HG03064 (cell line): ENCODE data around the gene AGPAT3.

Source experiments
- ATAC-seq: cut with Tn5 transposase; IDR thresholded peaks from one replicate; pipeline ENCODE4 v1.9.1; 2021; ENCODE audit warnings: low read depth; ENCODE audit not compliant: unreplicated experiment

Gene AGPAT3

DNA sequence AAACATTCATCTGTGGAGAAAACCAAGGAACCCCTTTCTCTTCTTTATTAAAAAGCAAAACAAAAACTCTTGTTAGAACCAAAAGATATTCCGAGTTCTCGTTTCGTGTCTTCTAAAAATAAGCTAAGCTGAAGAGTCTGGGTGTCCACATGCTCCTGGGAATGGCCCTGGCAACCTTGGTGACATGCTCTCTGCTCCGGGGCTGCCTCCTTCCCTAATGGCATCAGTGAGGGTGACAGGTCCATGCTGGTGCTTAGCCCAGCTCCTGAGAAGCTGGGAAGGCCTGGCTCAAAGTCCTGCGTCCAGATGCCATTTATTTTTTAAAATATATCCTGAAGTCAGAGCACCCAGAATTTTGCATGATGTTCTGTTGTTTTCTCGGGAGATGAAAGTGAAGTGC lies 122.5 kb downstream of the AGPAT3 start:
- no peak for ATAC-seq

DNA sequence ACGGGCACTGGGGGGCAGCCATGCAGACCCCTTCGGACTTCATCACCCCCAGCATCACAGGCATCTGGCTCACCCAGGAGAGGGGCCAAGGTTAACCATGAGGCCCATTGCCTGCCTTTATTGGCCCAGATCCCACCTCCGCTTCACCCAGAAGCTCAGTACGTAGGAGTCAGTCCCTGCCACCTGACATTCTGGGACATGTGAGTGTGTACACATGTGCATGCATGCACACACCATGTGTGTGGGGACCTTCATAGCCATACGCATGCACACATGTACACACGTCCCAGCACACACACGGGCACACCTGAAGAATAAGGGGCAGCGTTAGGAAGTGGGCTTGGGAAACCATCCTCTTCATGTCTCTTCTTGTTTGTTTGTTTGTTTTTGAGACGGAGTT lies 123.0 kb downstream of the AGPAT3 start:
- no peak for ATAC-seq

DNA sequence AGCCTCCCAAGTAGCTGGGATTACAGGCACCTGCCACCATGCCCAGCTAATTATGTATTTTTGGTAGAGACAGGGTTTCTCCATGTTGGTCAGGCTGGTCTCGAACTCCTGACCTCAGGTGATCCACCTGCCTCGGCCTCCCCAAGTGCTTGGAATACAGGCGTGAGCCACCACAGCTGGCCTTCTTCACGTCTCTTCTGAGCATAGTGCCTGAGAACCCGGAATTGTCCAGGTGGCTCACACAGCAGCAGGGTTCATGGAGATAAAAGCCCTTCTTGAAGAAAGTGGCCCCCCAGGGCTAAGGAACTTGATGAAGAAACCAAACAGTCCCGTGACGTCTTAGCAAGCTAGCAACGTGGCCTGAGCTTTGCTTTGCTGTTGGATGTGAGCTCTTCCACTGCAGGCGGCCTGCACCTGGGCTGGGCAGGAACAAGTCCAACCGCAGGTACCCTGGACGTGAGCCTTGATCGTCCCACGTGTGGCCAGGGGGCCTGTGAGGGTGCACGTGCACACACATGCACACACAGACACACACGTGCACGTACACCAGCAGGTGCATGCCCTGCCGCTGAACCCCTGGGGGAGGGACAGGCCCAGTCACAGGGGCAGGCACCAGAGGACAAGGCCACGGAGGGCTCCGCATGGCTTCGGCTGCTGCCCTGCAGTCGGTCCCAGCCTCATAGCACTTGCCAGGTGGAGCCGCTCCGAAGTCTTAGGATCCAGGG lies 123.6 kb downstream of the AGPAT3 start:
- no peak for ATAC-seq

DNA sequence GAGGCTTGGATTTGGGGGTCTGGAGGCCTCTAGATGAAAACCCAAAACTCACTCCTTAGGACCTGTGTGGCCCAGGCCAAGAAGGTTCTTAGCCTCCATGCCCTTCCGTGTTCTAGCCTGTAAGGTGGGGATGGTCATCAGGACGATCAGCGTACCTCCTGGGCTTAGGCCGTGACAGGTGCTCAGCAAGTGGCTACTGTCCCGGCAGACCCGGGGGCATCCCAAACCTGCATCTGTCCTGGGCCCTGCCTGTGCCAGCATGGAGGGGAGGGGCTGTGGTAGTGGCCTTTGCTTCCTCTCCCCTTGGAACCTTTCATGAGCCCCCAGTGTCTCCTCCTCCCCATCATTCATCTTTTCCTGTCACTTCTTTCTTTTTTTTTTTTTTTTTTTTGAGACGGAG lies 124.4 kb downstream of the AGPAT3 start:
- no peak for ATAC-seq

DNA sequence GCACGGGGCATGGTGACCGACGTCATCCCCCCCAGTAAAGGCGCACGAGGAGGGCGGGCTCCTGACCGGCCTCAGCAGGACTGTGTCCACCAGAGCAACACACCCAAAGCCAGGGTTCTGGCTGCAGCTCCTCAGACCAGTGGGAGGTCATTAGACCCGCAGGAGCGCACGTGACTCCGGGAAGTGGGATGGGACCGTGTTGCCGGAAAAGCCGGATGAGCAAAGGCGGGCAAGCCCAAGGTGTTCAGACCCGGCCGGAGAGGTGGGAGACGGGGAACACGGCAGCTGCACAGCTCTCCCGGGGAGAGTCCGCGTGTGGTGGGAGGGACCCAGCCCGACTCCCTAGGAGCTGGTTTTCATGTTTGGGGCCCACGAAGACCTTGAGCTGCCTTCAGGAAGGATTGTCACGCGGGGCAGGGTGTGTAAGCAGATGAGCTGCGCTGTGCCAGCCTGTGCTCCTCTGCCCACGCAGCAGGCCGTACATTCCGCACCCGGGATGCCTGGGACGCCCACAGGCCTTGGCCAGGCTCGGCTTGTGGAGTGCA lies 126.5 kb downstream of the AGPAT3 start:
- no peak for ATAC-seq

DNA sequence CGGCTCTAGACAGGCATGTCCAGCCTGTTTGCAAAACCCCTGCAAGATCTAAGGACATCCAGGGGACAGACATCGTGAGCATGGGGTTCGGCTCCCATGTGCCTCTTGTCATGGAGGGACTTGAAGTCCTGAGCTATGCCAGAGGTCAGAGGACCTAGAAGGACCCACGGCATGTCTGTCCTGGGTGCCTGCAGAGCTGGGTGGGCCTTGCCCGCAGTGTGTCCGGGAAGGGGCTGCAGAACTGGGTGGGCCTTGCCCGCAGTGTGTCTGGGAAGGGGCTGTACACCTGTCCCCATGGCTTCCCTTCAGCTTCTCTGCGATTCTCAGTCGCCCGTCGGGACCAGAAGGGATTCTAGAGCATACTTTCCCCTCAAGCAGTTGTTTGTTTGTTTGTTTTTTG lies 127.1 kb downstream of the AGPAT3 start:
- ATAC-seq = no peak

DNA sequence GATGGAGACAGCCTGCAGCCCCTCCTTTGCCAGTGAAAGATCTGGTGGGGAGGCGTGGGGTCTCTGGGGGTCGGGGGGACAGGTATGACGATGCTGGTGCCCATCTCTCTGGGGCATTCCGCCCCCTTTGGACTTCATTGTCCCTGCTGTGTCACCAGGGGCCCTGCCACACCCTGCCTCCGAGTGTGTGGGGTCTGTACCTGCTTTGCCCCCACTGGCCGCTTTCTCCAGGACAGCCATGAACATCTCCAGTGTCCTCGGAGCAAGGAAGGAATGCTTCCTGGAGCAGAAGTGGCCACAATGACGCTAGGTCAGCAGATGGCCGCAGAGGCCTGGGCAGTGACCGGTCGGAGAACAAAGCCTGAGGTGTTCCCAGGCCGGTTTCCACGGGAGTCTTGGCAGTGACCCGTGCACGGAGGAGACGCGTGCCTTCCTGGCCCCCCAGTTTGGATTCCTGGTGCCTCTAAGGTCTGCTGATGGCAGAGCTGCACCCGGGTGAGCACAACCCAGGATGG lies 128.5 kb downstream of the AGPAT3 start:
- ATAC-seq = no peak

DNA sequence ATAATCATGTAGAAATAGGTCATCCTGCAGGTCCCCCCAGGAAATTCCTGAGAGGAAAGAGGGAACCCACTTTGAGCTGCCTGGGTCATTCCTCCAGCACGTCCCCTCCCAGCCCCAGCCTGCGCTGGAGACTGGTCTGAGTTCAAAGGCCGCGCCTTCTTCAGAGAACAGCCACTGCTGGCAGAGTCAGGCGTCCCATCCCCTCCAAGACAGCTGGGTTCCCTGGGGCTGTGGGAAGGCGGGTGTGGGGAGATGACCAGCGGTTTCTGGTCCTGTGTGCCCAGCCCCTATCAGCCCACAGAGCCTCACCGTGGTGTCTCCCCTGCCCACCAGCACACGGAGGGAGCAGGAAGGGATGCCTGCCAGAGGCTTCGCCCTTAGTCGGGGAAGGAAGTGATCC lies 129.1 kb downstream of the AGPAT3 start:
- ATAC-seq = no peak

DNA sequence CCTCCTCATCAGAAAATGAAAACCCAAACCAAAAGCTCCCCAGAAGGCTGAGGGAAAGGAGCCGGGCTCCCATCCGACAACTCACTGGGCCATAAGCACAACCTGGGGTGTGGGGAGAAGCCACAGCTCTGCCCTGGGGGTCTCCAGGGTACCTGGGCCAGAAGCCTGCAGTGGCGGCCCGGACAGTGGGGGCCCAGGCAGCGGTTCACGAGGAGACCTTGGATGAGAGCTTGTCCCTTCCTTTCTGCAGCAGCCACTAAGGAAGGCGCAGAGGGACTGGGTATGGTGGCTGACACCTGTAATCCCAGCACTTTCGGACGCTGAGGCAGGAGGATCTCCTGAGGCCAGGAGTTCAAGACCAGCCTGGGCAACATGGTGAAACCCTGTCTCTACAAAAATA lies 129.6 kb downstream of the AGPAT3 start:
- ATAC-seq = no peak

DNA sequence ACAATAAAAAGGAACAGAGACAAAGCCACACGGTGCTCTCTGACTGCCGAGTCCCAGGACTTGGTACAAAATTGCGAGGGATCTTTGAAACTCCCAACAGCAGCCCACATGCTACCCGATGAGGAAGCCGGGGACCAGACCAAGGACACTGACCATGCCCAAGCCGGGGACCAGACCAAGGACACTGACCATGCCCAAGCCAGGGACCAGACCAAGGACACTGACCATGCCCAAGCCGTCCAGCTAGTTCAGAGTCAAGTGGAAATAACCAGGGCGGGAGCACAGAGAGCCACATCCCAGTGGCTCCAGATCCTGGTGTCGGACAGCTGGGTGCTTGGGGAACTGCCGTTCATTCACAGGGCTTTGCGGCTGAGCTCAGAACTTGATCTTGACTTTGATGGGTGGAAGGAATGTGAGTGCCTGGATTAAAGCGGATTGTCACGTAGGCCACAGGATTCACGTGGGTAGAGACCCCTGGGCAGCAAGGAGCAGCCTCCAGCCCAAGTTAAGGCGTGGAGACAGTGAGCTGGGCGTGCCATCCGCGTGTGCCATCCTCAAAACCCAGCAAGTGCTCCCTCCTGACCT lies 130.6 kb downstream of the AGPAT3 start:
- ATAC-seq = no peak

DNA sequence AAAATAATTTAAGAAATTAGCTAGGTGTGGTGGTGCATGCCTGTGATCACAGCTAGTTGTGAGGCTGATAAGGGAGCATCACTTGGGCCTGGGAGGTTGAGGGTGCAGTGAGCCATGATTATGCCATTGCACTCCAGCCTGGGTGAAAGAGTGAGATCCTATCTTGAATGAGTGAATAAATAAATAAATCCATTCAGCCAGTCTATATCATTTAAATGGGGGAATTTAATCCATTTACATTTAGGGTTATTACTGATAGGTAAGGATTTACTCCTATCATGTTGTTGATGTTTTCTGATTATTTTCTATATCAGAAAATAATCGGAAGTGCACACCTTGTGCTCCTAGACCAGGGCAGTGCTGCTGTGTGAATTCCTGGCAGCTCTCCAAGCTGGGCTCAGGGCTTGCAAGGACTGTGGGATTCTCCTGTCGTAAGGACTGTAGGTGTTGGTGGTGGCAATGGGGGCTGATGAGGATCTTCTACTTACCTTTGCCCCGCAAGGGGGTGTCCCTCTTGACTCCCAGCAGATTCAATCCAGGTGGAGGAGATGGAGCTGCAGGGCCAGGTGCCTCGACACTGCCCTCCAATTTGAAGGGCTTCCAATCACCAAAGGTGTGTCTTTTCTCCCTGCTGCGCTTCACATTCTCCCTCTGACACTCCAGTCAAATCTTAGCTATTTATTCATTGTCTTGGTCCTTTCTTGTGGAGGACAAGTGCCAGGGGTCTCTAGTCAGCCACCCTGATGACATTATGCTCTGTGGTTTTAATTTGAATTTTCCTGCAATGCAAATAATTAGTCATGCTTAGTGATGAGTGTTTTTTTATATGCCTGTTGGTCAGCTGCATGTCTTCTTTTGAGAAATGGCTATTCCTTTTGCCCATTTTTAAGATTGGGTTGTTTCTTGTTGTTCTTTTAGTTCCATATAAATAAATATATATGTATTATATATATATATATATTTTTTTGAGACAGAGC lies 133.0 kb downstream of the AGPAT3 start:
- no peak for ATAC-seq

DNA sequence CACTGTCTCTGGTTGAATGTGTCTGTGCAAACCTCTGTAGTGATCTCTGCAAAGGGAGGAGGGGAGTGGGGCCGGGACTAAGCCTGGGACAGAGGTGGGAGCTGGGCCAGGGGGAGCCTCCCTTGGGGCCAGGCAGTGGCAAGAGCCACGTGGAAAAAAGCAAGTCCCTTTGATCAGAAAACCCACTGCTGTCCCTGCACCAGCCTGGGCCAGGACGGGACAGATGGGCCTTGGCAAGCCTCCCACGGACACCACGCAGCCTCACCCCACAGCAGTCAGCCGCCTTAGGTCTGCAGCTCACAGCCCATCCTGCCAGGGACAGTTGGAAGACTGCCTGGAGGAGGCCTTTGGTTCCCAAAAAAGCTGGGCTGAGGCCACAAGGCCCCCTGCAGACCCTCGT lies 135.3 kb downstream of the AGPAT3 start:
- no peak for ATAC-seq

DNA sequence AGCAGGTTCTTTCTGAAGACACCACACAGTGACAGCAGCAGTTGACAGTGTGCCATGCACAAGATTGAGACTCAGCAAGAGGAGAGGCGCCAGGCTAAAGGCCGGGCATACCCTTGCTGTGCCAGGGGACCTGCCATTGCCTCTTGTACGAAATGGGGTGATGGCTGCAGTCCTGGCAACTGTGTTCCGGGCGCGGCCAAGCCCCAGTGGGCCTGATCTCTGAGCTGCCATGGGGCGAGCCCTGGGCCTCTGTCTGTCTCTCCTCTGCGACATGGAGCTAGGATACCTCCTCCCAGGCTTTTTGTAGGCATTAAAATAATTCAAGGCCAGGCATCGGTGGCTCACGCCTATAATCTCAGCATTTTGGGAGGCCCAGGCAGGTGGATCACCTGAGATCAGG lies 137.5 kb downstream of the AGPAT3 start:
- no peak for ATAC-seq

DNA sequence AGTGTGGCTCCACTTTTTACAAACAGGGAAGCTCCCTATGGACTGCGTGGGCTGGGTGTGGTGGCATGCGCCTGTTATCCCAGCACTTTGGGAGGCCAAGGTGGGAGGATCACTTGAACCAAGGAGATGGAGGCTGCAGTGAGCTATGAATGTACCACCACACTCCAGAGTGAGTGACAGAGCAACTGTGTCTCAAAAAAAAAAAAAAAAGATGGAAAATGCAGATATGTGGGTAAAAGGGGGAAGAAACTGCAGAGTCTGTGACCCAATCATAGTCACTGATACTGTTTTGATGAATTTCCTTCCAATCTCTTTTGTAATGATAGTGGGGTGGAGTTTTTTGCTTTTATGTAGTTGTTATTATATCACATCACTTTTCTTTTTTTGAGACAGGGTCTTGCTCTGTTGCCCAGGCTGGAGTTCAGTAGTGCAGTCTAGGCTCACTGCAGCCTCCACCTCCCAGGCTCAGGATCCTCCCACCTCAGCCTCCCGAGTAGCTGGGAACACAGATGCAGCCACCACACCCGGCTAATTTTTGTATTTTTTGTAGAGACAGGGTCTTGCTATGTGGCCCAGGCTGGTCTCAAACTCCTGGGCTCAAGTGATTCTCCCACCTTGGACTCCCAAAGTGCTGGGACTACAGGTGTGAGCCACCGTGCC lies 138.4 kb downstream of the AGPAT3 start:
- no peak for ATAC-seq

DNA sequence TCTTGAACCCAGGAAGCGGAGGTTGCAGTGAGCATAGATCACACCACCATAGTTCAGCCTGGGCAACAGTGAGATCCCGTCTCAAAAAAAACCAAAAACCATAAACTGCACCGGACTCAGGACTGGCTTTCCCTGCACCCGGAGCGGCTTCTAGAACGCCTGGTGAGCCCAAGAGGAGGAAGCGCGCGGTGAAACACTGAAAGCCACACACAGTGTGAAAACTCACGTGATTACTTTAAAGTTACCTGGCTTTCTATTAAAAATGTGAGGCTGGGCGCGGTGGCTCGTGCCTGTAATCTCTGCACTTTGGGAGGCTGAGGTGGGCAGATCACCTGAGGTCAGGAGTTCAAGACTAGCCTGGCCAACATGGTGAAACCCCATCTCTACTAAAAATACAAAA lies 140.0 kb downstream of the AGPAT3 start:
- ATAC-seq = no peak

DNA sequence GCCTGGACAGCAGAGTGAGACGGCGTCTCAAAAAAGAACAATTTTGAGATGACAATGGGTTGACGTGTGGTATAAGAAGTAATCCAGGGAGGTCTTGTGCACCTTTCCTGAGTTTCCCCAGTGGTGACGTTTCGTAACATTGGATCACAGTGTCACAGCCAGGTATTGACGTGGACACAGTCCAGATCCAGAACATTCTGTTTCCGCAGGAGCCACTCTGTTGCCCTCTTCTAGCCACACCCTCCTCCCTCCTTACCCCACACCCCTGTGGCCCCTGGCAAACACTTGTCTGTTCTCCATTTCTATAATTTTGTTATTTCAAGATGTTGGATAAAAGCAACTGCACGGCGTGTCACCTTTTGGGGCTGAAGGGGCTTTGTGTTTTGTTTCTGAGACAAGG lies 140.6 kb downstream of the AGPAT3 start:
- ATAC-seq = no peak

DNA sequence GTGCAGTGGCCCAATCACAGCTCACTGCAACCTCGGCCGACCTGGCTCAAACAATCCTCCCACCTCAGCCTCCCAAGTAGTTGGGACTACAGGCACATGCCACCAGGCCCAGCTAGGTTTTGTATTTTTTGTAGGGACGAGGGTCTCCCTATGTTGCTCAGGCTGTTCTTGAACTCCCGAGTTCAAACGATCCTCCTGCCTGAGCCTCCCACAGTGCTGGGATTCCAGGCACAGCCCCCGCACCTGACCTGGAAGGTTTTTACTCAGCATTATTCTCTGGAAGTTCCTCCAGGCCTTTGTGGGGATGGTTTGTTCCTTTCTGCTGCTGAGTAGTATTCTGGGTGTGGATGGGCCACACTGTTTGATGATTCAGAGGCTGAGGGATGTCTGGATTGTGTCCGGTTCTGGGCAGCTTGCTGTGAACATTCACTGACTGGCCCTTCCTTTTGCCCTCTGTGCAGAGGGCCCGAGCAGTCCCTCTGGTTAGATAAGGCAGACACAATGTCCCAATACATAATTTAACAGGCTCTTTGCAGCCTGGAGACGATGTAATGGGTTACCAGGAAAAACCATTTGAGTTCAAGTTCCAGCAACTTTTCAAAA lies 141.1 kb downstream of the AGPAT3 start:
- no peak for ATAC-seq

DNA sequence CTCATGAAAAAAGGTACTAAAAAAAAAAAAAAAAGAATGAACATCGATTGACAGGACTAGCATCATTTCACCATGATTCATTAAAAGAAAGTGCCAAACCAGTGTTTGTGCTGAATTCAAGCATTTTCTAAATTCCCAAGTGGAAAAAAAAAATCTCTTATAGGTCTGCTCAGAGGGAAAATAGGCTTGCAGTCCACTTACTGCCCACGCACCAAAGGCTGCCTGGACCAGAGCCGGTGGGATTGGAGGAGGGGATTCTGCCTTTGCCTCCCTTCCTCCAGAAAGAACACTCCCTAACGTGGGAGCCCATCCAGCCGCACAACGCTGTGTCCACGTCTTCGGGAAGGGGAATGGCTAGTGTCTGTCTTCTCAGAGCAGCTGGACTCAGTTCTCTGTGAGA lies 141.6 kb downstream of the AGPAT3 start:
- no peak for ATAC-seq

DNA sequence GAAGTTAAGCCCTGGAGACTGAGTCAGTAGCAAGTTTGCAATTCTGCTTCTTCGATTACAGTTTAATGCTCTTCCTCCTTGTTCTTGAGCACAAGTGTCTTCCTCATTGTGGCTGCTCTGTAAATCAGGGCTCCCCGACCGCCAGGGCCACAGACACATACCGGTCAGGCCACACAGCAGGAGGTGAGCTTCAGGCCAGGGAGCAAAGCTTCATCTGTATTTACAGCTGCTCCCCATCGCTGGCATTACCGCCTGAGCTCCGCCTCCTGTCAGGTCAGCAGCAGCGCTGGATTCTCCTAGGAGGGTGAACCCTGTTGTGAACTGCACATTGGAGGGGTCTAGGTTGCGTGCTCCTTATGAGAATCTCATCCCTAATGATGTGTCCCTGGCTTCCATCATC lies 145.4 kb downstream of the AGPAT3 start:
- no peak for ATAC-seq

DNA sequence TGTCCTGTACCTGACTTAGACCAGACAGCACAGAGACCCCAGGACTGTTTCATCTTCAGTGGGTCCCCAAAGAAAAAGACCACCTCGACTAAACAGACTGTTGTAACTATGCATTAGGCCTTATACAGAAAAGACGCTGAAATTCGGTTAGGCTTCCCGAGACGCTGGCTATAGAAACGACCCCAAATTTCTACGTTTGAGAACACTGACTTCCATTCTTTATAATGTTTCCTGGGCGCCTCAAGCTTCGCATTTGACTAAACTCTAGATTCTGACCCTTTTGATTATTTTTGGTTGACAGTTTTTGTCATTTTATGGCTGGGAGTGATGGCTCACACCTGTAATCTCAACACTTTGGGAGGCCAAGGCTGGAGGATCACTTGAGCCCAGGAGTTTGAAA lies 146.1 kb downstream of the AGPAT3 start:
- ATAC-seq = no peak
